Renal cortical epithelial cell (primary cell): ENCODE data around the gene PHEX. TPM values are rescaled to one million over a fixed set of nuclear protein-coding genes. Genes with fewer than 3 reads are reported as not detected.
A peak's percentile ranks its signal among the peaks of the same experiment; 100 is the strongest.

Source experiments
- DNase-seq: peaks from one replicate; pipeline ENCODE4 v3.0.0-alpha.2; 2011; ENCODE audit warnings: low read depth
- total RNA-seq: library from RNA; depleted of rRNA; stranded (reverse); fragments of >200 nt; gene quantifications from 2 replicates; pipeline ENCODE4 v1.2.3, GENCODE V29; 2014

Gene PHEX
- total RNA-seq, 1 donor from 2014 or later = 1.0 TPM

- DNase-seq = no peak
Measured at GRCh38 chrX:22040184-22040583, 8.1 kb downstream of the PHEX start.

GRCh38 chrX:22041907-22042530, 9.9 kb downstream of the PHEX start:
- no peak for DNase-seq

- DNase-seq = no peak
Measured at GRCh38 chrX:22043872-22044271, 11.7 kb downstream of the PHEX start.

- DNase-seq = no peak
Measured at GRCh38 chrX:22047468-22047867, 15.3 kb downstream of the PHEX start.

- DNase-seq = no peak
Measured at GRCh38 chrX:22053481-22053880, 21.4 kb downstream of the PHEX start.

GRCh38 chrX:22056235-22056634, 24.1 kb downstream of the PHEX start:
- DNase-seq = no peak

GRCh38 chrX:22057667-22058066, 25.5 kb downstream of the PHEX start:
- no peak for DNase-seq

GRCh38 chrX:22059775-22060174, 27.6 kb downstream of the PHEX start:
- DNase-seq = no peak

- peak; percentile 32 for DNase-seq
Measured at GRCh38 chrX:22060415-22061280, 28.5 kb downstream of the PHEX start.

GRCh38 chrX:22063284-22063683, 31.2 kb downstream of the PHEX start:
- peak; percentile 58 for DNase-seq

GRCh38 chrX:22069586-22069985, 37.5 kb downstream of the PHEX start:
- DNase-seq = no peak

GRCh38 chrX:22073928-22074327, 41.8 kb downstream of the PHEX start:
- peak; percentile 65 for DNase-seq

- DNase-seq = peak; percentile 61
Measured at GRCh38 chrX:22078117-22078516, 46.0 kb downstream of the PHEX start.

- DNase-seq = peak; percentile 53
Measured at GRCh38 chrX:22081475-22082092, 49.5 kb downstream of the PHEX start.

- DNase-seq = no peak
Measured at GRCh38 chrX:22086003-22086402, 53.9 kb downstream of the PHEX start.

GRCh38 chrX:22087011-22087557, 55.0 kb downstream of the PHEX start:
- DNase-seq = no peak

- DNase-seq = no peak
Measured at GRCh38 chrX:22088326-22088725, 56.2 kb downstream of the PHEX start.

- no peak for DNase-seq
Measured at GRCh38 chrX:22090181-22090580, 58.1 kb downstream of the PHEX start.

GRCh38 chrX:22093550-22093949, 61.4 kb downstream of the PHEX start:
- DNase-seq = no peak

GRCh38 chrX:22095286-22095685, 63.2 kb downstream of the PHEX start:
- DNase-seq = peak; percentile 71

GRCh38 chrX:22095856-22096255, 63.7 kb downstream of the PHEX start:
- DNase-seq = no peak

GRCh38 chrX:22097012-22097694, 65.0 kb downstream of the PHEX start:
- DNase-seq = peak; percentile 71
